HG03139 (cell line): ENCODE results near the gene MTX1.
A peak's percentile ranks its signal among the peaks of the same experiment; 100 is the strongest.
"Not testable (repeated sequence)": the region's sequence is repeated elsewhere in the genome, so short reads cannot be mapped to it uniquely, and the experiment has no call there.

ENCODE experiments used
- ATAC-seq: cut with Tn5 transposase; IDR thresholded peaks from one replicate; pipeline ENCODE4 v1.9.1; 2021; ENCODE audit not compliant: unreplicated experiment

Gene MTX1, protein sequence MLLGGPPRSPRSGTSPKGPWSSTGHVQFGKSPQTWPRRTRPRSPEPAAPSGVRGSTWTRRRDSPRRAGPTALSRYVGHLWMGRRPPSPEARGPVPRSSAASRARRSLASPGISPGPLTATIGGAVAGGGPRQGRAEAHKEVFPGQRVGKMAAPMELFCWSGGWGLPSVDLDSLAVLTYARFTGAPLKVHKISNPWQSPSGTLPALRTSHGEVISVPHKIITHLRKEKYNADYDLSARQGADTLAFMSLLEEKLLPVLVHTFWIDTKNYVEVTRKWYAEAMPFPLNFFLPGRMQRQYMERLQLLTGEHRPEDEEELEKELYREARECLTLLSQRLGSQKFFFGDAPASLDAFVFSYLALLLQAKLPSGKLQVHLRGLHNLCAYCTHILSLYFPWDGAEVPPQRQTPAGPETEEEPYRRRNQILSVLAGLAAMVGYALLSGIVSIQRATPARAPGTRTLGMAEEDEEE

DNA sequence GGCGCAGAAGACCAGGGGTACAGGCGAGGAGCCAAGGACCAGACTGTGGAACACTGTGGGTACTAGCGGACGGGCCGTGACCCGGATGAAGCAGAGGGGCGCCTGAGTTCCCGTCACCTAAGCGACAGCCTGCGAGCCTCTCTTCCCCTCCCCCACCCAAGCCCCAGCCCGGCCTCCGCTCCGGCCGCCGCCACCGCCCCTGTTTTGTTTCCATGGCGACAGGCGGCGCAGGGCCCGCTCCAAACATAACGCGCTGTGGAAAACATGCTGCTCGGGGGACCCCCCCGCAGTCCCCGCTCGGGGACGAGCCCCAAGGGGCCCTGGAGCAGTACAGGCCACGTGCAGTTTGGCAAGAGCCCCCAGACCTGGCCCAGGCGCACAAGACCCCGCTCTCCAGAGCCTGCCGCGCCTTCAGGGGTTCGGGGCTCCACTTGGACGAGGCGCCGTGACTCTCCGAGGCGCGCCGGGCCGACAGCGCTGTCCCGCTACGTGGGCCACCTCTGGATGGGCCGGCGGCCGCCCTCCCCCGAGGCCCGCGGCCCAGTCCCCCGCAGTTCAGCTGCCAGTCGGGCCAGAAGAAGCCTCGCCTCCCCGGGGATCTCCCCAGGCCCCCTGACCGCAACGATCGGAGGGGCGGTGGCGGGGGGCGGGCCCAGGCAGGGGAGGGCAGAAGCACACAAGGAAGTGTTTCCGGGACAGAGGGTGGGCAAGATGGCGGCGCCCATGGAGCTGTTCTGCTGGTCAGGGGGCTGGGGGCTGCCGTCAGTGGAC, at the start of gene MTX1:
Gene MTX1 (plus strand): TSS at position 155 of the 771 bp plus-strand sequence. CDS start 110 bp downstream, at position 265.
- ATAC-seq, result peak; percentile 70

DNA sequence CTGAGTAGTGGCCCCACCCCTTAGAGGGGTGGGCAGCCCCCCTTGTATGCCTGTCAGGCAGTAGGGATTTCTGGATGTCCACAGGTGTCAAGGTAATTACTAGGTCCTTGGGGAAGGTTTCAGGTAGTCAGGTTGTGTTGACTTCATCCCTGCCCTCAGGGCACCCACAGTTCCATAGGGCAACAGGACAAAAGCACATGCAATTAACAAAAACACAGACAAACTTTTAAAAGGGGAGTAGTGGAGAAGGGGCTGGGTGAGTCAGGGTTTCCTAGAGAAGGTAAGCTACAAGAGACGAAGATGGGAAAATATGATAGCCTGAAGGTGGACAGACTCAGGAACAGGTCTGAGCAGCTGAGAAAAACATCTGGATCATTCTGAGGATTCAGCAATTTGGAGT, 49.5 kb upstream of the MTX1 start:
- ATAC-seq, result no peak

DNA sequence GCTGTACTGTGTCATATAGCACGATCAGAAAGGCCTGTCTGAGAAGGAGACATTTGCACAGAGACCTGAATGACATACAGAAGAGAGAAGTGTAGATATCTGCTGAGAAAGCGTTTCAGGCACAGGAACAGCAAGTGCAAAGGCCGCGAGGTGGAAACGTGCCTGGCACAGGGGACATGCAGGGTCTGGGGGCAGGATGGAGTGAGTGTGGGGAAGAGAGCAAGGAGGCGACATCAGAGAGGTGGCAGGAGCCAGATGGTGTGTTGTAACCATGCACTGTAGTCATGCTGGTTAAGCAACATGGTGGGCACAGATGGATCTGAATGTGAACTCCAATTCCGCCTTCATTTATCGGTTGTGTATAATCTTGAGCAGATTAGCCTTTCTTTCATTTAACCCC, 48.4 kb upstream of the MTX1 start:
- ATAC-seq, result no peak

DNA sequence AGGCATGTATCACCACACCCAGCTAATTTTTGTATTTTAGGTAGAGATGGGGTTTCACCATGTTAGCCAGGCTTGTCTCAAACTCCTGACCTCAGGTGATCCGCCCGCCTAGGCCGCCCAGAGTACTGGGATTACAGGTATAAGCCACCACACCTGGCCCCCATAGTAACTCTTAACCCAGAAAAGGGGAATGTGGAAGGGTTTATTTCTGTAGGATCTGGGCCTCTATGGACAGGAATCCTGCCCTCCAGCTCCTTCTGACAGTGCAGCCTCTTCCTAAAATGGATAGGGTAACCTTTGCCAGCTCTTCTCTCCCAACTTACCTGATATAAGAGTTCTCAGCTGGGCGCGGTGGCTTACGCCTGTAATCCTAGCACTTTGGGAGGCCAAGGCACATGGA, 45.9 kb upstream of the MTX1 start:
- not testable (repeated sequence) for ATAC-seq

DNA sequence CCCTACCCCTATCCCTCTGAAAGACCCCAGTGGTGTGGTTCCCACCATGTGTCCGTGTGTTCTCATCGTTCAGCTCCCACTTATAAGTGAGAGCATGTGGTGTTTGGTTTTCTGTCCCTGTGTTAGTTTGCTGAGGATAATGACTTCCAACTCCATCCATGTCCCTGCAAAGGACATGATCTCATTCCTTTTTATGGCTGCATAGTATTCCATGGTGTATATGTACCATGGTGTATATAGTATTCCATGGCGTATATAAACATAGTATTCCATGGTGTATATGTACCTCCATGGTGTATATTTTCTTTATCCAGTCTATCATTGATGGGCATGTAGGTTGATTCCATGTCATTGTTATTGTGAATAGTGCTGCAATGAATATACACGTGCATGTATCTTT, 44.7 kb upstream of the MTX1 start:
- ATAC-seq, result not testable (repeated sequence)

DNA sequence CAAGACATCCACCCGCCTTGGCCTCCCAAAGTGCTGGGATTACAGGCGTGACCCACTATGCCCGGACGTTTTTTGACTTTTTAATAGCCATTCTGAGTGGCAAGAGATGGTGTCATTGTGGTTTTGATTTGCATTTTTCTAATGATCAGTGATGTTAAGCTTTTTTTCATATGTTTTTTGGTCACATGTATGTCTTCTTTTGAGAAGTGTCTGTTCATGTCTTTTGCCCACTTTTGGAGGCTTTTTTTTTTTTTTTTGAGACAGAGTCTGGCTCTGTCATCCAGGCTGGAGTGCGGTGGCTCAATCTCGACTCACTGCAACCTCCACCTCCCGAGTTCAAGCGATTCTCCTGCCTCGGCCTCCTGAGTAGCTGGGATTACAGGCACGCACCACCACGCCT, 43.9 kb upstream of the MTX1 start:
- ATAC-seq, result not testable (repeated sequence)

DNA sequence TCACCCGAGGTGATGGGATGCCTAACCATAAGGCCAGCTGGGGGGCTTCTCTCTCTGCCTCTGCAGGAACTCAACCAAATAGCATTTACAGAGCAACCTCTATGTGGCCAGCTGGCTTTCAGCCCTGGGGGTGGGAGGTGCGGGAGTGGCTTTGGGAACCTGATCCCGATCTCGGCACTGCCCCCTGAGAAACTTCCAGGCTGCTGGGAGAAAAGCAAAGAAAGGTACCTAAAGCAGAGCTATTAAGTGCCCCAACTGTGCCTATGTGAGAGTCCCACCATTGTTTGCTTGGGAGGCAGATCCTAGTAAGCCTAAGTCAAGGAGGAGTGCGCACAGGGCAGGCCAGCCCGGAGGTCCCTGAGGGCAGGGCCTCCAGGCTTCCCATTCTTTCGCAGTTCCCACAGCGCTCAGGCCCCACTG, 42.4 kb upstream of the MTX1 start:
- no peak for ATAC-seq

DNA sequence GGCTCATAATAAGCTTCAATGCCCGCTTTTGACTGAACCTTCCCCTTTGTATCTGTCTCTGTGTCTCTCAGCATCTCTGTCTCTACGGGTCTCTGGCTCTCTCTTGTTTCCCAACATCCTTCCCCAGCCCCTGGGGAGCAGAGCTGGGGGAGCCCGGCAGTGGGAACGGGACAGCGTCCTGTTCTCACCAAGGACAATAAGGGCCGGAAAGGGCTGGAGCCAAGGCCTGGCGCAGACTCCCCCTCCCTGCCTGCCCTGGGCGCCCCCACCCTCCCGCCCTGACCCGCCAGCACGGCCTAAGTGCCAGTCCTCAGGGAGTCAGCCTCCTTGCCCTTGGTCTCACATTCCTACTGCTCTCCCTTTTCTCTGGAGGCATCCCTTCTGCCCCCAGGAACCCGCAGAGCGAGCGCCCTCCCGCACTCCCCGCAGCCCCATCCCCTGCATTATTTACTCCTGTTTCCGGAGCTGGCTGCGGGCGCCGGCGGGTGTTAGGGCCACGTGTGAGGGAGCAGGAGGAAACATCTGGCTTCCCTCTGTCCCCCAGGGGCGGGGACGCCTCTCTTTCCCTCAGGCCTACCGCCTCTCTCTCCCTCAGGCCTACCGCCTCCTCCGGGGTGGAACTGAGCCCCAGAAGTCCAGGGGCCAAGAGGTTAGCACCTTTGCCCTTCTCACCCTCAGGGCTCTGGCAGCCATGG, 41.9 kb upstream of the MTX1 start:
- ATAC-seq, result no peak

DNA sequence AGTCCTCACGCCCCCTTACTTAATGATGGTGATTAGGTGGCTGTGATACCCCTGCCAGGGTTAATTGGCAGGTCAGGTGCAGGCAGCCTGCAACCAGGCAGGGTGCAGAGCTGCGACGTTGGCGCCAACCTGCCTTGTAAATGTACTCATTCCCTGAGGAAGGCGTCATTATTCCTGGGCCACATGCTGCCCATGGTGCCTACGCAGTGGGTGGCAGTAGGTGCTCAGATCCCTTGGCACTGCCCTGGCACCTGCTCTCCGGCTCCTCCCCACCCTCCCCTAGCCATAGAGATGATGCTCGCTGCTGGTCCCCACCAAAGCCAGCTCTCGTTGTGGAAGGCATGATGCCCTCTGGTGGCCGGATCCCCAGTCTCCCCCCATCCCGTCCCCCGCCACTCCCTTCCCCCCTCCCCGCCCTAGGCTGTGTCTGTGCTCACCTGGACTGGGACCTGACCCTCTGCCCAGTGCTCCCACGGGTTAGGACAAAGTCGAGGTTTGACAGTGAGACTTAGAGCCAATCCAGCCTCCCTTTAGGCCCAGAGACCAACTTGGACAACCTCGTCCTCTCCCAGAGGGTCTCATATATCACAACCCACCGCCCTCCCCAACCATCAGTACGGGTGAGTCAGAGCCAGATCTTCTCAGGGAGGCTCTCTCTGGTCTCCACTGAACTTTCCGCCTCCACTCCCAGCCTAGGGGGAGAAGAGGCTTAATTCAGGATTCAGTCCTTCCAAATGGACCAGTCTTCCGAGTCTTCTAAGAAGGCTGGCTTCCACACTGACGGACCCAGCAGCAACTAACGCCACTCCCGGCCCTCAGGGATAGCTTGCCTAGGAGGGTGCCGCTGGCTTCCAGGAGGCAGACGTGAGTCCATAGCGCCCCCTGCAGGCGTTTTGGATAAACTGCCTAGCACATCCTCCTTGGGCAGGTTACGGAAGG, 41.1 kb upstream of the MTX1 start:
- peak; percentile 47 for ATAC-seq

DNA sequence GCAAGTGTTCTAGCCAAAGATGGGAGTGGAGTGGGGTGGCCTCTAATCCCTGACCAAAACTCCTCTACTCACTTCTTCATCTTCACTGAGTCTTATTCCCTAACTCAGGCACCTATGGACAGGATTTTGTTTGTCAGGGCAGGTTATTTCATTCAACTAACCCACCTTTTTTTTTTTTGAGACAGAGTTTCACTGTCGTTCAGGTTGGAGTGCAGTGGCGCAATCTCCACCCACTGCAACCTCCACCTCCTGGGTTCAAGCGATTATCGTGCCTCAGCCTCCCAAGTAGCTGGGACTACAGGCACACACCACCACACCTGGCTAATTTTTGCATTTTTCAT, 40.4 kb upstream of the MTX1 start:
- ATAC-seq, result not testable (repeated sequence)

DNA sequence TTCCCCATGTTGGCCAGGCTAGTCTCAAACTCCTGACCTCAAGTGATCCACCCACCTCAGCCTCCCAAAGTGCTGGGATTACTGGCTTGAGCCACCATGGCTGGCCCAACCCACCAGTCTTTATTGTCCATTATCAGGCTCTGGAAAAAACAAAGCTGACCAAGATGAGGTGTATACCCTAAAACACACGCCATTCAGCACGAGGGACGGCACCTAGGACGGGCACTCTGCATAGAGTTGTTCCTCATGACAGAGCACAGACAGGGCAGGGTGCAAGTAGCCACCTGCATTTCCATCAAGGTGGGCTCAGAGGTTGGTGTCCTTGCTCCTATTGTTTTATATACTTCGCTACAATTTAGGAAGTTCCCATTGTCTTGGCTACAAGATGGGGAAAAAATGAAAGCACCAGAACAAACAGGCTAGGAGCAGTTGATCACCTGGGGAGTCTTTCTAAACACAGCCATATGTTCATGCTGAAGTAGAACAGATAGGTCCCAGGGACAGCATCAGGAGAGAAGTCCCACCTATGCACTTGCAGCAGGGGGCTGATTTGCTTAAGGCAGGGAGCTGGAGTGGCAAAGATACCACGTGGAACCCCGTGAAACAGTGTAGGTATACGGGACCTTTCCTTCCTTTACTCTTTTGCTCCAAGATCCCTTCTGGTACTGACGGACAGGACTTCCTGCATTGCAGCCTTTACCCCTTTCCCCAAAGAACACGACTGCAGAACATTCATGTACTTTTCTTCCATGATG, 39.9 kb upstream of the MTX1 start:
- ATAC-seq, result no peak

DNA sequence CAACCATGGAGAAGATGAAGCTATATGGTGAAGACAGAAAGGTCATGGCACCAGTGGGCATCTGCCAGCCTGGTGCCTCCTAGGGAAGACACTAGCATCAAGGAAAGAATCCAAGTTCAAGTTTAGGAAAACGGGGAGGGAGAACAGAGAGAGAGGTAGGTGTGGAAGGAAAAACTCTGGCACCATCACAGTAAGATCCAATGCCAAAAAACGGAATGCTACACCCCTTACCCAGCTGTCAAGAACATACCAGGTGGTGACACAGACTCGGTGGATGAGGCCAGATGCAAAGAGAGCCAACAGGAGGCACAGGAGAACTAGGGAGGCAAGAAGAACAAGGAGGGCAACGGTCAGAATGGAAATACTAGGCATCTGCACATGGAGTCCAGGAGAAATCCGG, 39.0 kb upstream of the MTX1 start:
- no peak for ATAC-seq

DNA sequence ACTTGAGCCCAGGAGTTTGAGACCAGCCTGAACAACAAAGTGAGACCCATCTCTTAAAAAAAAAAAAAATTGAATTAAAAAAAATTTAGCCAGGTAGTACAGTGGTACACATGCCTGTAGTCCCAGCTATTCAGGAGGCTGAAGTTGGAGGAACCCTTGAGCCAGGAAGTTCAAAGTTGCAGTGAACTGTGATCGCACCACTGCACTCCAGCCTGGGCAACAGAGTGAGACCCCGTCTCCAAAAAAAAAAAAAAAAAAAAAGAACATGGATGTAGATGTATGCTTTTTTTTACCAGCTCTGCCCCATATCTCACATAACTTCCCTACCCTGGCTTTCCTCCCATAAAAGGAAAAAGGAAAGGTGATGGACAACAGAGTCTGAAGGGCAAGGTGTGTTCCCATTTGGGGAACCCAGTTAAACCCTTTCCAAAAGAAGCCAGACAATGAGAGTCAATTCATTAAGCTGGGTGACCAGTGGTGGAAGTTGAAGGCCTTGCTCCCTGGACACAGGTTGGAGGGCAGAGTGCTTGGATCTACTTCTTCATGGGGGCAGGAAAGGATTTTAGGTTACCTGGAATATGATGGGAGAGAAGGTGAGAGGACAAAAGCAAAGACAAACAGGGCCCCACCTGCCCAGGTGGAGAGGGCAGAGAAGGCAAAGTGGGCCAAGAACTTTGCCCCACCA, 38.3 kb upstream of the MTX1 start:
- no peak for ATAC-seq

DNA sequence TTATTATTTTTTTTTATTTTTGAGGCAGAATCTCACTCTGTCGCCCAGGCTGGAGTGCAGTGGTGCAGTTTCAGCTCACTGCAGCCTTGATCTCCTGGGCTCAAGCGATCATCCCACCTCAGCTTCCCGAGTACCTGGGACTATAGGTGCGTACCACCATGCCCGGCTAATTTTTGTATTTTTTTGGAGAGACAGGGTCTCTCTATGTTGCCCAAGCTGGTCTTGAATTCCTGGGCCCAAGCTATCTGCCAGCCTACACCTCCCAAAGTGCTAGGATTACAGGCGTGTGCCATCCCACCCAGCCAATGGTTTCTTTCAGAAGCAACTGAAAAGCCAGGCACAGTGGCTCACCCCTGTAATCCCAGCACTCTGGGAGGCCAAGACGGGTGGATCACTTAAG, 37.7 kb upstream of the MTX1 start:
- ATAC-seq, result no peak

DNA sequence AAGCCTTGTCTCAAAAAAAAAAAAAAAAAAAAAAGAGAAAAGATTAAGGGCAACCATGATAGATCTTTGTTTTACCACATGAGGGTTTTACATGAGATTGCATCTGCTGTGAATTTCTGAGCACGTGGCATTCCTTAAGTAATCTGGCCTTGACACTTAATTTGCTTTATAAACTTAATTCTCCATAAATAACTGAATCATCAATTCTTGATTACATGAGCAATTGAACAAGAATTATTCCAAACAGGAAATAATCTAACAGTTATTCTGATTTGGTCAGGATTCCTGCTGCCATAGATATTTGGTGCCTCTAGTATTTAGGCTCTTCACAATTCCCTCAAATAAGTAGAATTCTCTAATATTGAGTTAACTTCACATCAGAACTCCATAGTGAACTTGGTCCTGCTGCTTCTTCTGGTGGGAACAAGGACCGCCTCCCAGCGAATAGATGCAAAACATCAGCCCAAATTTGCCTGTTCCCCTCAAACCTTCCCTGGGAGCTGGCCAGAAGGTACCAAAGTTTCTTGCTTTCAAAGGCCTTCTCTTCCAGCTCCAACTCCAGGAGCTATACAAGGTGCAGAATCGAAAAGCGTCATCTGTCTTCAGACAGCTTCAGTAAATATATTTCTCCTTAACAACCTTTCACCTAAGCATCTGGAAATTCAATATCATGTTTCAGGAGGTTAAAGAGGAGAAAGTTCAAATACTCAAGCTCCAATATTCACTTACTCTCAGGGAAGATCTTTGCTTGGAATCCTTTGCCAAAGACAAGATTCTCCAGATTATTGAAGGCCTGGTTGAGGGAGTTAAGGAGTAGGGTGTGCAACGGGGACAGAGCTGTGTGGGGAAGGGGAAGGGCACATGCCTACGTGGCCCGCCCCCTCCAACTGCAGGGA, 36.4 kb upstream of the MTX1 start:
- no peak for ATAC-seq

DNA sequence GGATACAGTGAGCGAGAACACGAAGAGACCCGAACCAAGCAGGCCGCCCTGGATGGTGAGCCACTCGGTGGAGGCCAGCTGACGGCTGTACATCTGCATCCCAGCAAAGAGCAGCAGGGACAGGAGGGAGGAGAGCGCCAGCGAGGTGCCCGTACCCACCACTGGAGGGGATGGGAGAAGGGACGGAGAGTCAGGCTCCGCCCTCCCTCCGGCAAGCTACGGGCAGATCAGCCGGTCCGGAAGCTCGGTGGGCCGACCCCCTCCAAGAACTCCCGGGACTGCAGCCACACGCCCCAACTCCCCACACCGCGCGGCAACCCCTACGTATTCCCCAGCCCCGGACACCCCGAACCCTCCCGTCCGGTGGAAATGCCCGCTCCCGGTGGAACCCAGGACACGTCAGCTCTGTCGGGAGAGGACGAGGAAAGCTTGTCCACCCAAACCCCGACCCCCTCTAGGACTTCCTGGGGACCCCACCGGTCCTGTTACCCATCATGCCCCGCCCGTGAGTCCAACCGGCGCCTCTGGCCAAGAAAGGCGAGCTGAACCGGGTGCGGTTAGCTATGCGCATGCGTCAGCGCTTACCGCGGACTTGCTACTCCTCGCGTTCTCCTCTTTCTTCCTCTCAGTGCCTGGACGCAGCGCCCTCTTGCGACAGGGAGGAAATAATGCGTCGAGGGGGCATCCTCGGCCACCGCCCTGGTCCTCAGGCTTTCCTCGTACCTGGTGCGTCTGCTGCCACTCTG, 35.6 kb upstream of the MTX1 start, which contains the start of gene KRTCAP2:
Gene KRTCAP2 (minus strand): TSS at position 573 of the 746 bp plus-strand sequence. CDS start 80 bp downstream, at position 493.
- peak; percentile 60 for ATAC-seq
